ENCODE results near the gene NCK2. TPM values are rescaled to one million over a fixed set of nuclear protein-coding genes. Genes with fewer than 3 reads are reported as not detected.

The NCK2 gene
- polyA plus RNA-seq, 3 donors = 60.5 to 72.6 (median 65.2) TPM

DNA sequence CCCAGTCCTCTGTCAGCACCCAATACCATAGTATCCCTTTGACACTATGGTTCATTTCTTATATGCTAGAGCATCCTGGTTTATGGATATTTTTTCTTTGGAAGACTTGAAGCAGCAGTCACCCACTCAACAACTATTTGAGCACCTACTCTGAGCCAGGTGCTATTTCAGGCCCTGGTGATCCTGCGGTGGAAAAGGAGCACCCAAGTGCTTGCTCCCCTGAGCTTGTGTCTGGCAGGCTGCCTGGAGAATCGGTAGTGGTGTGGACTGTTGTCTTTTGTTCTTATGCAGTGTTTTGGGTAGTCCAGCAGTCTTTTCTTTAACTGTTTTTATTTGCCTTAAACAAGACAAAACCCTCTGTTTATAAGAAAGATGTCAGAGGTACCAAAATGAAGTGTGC is 28.9 kb downstream of the NCK2 start:
- no peak for DNase-seq

DNA sequence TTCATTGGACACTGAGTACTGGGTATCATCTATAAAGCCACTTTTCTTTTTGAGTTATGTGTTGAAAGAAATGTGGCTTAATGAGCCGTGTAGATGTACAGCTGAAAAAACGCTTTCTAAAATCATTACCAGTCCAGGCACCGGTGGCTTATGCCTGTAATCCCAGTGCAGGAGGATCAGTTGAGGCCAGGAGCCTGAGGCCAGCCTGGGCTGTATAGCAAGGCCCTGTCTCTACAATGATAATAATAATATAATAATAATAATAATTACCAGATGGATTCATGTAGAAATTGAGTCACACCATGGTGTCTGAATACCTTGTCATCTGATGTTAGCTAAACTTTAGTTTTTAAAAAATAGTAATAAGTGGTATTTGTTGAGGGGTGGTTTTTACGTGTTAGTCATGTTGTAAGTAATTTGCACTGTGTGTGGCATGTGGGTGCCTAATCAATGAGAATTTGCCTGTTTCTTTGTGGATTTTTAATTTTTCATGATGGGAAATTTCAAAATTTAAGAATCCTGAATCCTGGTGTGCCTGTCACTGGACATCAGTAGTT is 30.1 kb downstream of the NCK2 start:
- DNase-seq = no peak

DNA sequence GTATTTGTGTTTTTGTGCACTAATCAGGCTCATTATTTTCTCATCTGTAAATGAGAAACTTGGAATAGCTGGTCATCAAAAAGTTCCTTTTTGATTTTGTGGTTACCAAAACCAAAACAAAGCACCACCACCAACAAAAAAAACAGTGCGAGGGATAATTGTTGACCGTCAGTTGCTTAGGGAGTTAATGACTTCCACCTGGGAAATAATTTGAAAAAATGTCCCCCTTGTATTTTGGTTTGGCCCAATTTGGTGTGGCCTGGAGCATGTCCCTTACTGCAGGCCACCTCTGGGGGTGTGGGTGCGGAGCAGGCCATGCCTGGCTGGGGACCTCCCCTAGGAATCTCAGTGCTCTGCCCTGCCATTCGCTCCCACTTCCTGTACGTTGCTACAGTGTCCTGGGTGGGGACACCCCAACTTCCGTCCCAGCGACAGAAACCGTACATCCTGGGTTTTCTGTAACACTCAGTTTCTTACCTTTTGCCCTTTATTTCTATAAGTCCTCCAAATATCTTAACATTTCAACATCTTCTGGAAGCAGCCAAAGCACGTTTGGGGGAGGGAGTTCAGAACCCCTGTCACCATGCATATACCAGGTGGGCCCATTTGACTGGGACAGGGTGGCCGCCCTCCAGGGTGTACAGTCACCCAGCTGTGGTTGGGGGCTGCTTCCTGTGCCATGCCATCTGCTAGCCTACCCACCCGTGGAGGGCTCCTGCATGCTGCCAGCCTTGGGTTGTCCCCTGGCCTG is 31.3 kb downstream of the NCK2 start:
- DNase-seq = no peak

DNA sequence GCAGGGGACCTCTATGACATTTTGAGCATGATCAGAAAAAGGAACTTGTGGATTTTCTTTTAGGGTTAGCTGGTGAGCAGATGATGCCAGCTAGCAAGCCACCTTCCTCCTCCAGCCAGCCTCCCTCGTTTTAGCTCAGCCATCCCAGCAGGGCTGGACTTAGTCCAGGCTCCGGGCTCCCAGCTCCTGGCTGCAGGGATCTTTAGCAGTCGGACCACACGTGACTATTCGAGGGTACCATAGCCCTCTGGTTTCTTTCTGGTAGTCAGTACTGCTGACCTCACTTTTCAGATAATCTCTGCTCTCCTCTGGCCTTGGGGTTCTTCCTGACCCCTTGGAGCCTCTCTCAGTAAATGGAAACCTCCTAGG is 31.8 kb downstream of the NCK2 start:
- no peak for DNase-seq

DNA sequence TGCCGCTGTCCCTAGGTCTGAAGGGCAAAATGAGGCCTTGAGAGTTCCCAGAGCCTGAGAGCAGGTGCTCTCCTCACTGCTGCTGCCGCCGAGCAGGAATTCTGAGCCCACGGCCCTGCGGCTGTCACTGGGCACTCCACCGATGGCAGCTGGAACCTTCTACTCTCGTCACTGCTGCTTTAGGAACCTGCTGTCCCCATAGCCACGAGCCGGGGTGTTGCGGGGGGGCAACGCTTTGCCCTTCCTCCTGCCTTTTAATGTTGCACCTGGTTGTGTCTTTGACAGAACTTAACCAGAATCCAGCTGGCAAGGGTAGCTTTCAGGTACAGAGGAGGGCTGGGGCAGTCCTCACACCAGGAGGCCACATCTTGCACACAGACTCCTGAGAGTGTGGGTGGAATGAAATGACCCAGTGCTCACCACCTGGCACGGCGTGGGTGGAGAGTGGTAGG is 32.3 kb downstream of the NCK2 start:
- no peak for DNase-seq

DNA sequence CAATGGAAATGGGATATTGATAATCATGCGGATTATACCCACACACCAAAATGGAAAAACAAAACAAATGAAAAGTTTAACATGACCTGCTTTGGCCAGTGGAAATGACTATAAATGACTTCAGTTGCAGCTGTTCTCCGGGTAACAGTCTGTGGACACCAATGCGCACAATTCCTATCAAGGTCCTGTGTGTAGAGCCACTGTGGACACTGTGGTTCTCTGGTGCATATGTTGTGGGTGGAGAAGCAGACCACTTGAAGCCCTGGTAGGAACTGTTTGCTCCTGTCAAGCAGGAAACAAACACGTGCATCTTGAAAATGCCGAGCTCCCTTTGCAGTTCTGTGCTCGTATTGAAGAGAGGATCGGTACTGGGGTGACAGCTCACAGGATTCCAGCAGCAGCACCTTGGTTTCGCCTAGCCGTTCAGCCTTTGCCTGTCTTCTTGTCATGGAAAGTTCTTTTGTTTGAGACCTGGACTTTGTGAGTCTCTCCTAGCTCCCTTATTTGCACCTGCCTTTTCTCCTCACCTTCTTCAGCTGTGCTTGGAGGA is 32.9 kb downstream of the NCK2 start:
- no peak for DNase-seq

DNA sequence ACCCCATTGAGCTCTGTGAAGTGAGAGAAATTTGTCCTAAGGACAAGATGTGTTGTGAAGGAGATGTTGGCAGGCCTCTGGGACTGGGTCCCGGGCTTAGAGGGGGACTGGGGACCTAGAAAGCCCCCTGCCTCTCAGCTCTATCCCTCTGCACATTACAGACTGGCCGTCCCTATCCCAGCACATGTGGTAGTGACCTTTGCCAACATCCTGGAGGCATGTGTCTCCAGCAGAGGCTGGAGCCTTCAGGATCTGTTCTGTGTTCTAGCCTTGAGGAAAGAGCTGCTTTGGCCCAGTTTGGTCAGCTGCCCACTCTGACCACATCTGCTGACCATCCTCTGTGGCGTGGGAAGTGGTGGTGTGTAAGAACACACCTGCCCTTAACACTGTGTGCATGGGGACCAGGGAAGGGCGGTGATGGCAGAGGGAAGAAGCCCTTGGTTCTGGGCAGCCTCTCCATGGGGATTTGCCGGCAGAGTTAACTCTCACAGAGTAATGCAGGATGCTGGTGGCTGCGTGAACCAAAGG is 33.4 kb downstream of the NCK2 start:
- DNase-seq = no peak

DNA sequence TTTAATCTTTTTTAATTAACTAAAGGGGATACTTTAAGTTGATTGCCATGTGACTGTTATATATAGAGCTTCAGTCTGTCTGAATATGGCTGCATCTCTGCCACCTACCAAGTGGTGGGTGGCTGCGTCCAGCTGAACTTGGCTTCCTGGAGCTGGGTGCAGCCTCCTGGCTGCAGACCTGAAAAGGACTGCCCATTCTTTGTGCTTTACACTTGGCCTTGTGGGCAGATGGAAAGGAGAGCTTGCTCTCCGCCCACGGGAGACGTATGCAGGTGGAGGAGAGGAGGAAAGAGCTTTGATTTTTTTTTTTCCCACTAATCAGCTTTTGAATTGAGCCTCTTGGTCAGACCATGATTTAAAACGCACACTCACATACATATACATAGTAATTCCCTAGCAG is 34.7 kb downstream of the NCK2 start:
- DNase-seq = no peak

DNA sequence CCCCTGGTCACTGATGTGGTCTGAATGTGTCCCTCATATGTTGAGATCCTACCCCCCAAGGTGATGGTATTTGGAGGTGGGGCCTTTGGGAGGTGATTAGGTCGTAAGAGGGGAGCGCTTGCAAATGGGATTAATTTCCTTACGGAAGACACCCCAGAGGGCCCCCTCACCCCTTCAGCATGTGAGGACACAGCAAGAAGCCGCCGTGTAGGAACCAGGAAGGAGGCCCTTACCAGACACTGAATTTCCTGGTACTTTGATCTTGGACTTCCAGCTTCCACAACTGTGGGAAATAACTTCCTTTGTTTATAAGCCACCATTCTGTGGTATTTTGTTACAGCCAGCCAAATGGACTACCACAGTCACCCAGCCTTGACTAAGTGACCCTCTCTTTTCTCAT is 35.9 kb downstream of the NCK2 start:
- no peak for DNase-seq

DNA sequence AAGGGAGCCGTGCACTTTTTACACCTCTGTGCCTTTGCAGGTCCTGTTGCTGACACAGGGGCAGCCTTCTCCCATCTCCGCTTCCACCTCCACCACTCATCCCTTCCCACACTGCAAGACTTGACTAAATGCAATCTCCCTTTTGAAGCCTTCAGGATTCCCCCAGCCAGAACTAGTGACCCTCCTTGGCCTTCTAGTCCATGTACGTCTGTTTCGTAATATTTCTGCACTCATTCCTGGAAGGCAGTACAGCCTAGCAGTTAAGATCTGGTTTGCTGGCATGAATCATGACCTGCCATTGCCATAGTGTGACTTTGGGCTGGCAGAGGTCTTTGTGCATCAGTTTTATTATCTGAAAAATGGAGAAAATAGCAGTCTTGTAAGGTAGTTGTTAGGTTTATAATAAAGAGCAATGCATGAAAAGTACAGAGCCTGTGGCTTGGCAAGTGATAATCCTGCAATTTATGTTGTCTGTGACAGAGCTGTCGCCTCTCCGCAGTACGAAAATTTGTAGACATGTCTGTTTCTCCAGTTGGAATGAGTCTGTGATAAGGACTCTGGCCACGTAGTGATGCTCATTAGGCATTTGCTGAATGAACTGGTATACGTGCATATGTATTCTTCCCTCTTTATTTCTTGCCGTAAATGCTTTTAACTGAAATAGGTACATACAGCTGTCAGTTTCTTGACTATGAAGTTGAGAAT is 36.7 kb downstream of the NCK2 start:
- DNase-seq = no peak

DNA sequence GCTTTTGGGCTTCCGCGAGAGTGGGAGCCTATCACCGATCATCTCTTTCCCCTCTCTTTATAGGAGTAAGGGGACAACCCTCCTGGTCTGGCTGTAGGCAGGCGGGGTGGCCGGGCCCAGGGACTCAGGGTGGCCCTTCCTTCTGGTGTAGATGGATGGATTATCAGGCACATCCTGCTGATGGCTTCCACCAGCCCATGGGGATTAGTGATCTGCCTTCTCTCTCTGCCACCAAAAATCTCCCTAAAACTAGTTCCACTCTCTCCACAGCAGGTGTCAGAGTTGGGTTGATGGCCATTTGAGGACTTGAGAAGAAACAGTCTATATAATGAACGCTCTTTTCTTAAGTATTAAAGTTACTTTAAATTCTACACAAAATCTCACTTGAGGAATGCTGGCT is 37.4 kb downstream of the NCK2 start:
- DNase-seq = no peak

DNA sequence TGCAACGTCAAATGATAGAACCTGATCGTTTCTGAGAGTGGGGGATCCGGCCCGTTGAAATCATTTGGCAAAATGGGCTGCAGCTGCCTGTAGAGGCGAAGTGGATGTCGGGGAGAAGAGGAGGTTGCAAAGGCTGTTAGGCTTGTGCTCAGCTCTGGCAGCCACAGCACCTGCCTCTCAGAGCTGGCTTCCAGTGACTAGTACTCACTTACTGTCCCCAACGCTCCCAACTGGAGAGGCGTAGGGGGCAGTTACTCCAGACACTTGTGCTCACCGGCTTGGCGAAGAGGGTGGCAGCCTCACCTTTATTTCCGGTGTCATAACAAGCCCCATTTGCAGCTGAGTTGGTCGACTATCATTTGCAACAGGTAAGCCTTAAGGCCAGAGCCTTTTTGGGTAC is 37.9 kb downstream of the NCK2 start:
- no peak for DNase-seq

DNA sequence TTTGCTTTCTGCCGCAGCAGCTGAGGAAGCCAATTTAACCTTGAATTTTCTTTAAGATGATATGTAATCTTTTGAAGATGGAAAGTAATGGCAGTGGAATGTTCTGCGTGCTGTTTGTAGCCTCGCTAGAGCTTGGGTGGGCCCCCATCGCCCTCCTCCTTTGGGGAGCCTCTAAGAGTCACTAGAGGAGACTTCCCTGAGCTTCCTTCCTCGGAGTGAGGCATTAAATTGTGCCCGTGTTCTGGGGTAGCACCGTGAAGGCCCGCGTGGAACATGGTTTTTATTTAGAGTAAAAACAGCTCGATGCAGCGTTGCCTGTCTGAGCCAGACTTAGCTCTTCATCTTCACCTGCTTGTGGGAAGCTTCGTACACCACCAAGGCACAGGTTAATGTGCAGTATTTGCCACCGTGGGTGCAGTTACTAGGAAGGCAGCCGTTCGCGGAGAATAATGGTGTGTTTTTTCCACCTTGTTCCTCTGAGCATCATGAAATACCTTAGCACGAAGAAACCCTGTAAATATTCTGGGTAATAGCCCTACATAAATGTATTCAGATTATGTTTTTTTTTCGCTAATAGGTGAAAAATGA is 38.5 kb downstream of the NCK2 start:
- DNase-seq = no peak

DNA sequence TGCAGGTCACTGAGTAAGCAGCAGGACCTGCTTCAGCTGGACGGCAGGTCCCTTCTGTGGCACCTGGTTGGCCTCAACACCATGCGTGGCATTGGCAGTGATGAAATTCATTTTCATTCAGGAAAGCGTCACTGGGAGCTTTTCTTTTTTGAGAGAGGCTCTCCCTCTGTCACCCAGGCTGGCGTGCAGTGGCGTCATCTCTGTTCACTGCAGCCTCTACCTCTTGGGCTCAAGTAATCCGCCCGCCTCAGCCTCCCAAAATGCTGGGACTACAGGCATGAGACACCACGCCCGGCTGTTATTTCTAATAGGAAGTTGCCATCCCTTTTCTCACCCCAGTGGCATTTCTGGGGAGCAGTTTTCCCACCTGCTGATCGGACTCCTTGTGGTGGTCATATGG is 39.3 kb downstream of the NCK2 start:
- DNase-seq = no peak

DNA sequence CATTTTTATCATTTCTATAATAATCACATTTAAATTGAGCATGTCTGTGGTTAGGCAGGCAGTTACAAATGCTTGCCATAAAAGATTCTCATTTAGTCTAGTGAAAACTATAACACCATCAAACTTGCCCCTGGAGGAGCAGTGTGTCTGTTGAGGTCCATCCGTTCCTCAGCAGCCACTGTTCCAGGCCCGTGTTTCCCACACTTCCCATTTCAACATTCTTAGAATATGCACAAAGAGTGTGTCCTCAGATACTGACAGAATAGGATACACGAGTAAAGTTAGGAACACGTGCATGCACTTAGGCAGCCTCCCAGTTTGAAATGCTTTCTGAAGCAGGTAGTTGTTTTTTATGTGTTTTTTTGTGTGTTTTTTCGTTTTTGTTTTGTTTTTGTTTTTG is 39.9 kb downstream of the NCK2 start:
- DNase-seq = no peak

DNA sequence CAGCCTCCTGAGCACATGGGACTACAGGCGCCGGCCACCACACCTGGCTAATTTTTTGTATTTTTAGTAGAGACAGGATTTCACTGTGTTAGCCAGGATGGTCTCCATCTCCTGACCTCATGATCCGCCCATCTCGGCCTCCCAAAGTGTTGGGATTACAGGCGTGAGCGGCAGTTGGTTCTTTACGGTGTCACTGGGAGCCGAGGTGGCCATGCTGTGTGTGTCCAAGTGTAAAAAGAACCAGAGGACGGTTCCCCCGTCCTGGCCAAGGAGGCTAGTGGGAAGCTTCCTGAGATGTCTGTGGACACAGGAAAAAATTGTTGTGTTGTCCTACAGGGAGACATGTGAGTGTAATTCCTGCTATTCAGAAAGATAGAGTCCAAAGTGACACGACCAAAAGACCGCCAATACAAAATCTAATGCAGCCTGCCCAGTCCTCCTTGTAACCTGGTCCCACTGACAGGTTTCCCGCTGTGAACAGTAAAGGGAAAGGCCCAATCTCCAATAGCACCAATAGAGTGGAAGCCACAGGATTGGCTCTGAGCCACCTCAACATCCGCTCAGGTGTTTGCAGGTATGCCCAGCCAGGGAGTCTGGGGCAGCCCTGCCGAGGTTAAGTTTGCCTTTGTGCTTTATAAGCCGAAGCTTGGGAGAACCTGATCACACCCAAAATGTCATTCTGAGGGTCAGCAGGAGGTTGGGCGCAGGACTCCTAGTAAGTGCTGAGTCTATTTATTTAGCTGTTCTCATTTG is 40.6 kb downstream of the NCK2 start:
- DNase-seq = no peak

DNA sequence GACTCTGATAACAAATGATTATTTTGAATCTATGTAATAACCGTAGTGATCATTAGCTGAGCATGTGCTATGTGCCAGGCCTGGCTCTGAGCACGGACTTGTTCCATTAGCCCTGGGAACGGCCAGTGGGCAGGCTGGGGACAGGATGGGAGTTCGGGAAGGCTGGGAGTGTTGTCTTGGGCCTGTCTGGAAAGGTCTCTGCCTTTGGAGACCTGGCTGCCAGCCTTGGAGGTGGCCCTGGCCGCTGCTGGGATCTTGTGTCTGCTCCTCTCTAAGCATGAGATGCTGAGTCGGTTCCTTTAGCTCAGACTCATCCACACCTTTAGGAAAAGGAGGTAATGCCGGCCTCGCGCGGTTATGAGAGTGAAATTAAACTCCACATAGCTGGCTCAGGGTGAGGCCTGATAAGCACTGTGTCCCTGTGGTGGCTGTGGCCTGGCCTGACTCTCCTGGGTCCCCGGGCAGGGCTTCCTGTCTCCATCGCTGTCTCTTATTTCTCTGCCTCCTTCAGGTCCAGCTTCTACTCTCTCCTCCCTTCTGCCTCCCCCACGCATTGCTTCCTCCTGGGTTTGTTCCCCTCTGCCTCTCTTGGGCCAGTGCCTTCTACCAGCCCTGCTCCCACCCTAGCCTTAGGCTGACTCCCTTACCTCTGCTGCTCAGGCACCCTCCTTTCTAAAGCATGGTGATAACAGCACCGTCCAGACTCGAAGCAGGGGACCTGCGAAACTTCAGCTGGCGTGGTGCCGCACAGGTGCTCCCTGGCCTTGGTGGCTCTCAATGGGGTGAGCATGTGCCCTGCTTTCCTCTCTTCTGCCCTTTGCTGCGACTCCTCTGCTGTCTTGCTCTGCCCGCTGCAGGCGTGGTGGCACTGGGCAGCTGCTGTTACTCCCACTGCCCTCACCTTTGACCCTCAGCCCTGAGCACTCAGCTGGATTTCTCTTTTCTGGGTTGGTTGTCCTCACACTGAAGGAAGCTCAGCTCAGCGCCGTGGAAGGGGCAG is 41.8 kb downstream of the NCK2 start:
- no peak for DNase-seq

DNA sequence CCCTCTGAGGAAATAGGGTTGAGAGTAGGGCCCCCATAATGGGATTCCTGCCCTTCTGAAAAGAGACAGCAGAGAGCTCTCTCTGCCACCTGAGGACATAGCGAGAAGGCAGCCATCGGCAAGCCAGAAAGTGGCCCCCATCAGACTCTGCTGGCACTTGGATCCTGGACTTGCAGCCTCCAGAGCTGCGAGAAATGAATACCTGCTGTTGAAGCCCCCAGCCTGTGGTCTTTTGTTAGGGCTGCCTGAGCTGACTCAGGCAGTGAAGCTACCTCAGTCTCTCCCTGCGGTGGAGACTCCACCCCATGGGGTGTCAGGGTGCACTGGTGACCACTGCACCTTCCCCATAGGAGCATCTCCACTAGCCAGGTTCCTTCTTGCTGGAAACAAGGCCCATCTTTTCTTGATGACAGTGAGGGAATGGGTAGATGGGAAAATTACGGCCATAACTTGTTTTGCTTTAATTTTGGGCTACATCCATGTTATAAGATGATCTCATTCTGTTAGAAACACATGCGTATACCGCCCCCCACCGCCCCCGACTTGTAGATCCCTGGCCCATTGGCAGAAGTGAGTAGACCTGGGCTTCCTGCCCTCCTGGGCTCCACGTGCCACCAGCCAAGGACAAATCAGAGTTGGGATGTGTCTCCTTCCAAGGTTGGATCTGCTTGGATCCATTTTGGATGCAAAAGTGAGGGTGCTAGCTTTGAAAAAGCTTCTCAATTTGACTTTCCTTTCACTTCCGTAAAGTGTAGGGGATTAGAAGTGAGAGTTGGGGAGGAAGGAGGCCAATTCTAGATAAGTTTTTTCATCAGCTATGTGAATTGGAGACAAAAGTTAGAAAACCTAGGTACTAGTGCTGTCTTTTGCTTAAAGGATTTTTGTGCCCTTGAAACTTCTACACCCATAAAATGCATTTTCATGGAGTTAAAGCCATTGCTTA is 42.9 kb downstream of the NCK2 start:
- DNase-seq = no peak

DNA sequence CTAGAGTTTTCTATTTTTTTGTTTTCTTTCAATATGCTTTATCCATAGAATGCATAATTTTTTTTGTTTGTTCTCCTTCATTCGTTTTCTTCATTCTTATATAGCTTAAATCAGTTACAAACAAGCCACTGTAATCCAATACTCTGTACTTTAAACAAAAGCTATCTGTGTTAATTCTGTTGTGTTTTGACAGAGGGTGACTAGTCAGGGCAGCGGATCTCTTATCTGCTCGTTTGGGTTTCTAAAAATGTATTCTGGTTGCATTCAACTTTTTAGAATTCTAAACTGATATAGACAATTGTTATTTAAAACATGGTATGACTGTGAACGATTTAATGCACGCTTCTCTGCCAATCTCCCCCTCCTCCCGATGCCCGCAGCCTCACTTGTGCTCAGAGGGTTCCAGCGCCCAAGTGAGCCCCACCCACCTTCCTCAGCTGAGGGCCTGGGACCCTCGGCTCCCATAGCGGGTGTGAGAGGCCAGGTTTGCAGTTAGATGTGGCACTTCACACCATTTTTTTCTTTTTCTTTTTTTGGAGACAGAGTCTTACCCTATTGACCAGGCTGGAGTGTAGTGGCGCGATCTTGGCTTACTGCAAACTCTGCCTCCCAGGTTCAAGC is 44.1 kb downstream of the NCK2 start:
- DNase-seq = no peak

Data from renal pelvis (tissue), 4 donors.